Thoracic aorta (tissue), 2 donors: ENCODE data around the gene SRRD. TPM values are rescaled to one million over a fixed set of nuclear protein-coding genes. Genes with fewer than 3 reads are reported as not detected.
A peak's percentile ranks its signal among the peaks of the same experiment; 100 is the strongest.

Experiments used
- ATAC-seq: fragments of 150-250 bp; one replicate; pipeline ENCODE4 v1.8.0; 2017; ENCODE audit warnings: low read depth; ENCODE audit not compliant: insufficient number of reproducible peaks, low FRiP score
- DNase-seq: peaks from one replicate; pipeline ENCODE4 v3.0.0-alpha.2; 2020; ENCODE audit warnings: low spot score
- H3K27ac ChIP-seq, 2 donors: fragments of 200-600 bp; sonication (generic); 1 replicate in 1 of 2; 2 replicates in 1 of 2; pipeline ENCODE4 v1.5.1; 2016; ENCODE audit warnings: mild to moderate bottlenecking in 2 of 2, moderate library complexity in 2 of 2
- H3K27me3 ChIP-seq: fragments of 200-600 bp; sonication (generic); replicated peaks from 2 replicates; pipeline ENCODE4 v1.6.0; 2016; ENCODE audit warnings: mild to moderate bottlenecking; ENCODE audit not compliant: insufficient read depth
- H3K36me3 ChIP-seq: fragments of 200-600 bp; sonication (generic); one replicate; pipeline ENCODE4 v1.5.1; 2016
- H3K4me1 ChIP-seq, 2 donors: fragments of 200-600 bp; sonication (generic); 1 replicate in 1 of 2; 2 replicates in 1 of 2; pipeline versions ENCODE4 v1.5.1 to v1.6.0; 2016; ENCODE audit warnings: low read depth in 2 of 2, mild to moderate bottlenecking in 1 of 2; ENCODE audit not compliant: control insufficient read depth in 1 of 2
- H3K4me3 ChIP-seq: fragments of 200-600 bp; sonication (generic); 2 replicates; pipeline ENCODE4 v1.5.1; 2016; ENCODE audit warnings: mild to moderate bottlenecking
- H3K9me3 ChIP-seq: fragments of 200-600 bp; sonication (generic); 2 replicates; pipeline ENCODE4 v1.5.1; 2016
- total RNA-seq, 2 donors: library from RNA; depleted of rRNA; stranded (reverse); fragments of >200 nt; gene quantifications; one replicate each; pipeline versions ENCODE4 v1.1.0 to v1.2.3, GENCODE V29; 2016
- TF ChIP-seq, protein P1 (sequence below): fragments of 200-600 bp; sonication (generic); IDR thresholded peaks from one replicate; pipeline ENCODE4 v1.5.1; 2019; ENCODE audit warnings: antibody characterized with exemption

SRRD gene
- total RNA-seq, 2 donors from 2014 or later = 8.3 to 31.3 TPM

DNA sequence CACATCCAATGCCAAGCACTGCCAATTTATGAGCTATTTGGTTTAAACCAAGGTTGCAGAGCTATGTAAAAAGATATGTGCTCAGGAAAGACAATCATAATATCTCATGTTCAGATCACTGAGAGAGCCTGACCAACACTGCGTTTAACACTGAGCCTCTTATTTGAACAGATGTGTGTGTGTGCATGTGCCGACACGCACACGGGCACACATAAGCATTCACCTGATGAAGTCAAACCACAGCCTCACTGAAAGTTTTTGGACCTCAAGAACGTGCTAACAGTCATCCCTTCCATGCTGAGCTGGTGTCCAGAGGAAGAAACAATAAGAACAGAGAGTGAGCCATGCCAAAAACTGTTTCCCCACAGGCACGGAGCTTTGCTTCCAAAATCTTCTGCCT, 23.5 kb upstream of the SRRD start:
- no peak for DNase-seq
- no peaks in the 10 kb centered on the region for H3K9me3 ChIP-seq
- TF ChIP-seq, protein P1, sequence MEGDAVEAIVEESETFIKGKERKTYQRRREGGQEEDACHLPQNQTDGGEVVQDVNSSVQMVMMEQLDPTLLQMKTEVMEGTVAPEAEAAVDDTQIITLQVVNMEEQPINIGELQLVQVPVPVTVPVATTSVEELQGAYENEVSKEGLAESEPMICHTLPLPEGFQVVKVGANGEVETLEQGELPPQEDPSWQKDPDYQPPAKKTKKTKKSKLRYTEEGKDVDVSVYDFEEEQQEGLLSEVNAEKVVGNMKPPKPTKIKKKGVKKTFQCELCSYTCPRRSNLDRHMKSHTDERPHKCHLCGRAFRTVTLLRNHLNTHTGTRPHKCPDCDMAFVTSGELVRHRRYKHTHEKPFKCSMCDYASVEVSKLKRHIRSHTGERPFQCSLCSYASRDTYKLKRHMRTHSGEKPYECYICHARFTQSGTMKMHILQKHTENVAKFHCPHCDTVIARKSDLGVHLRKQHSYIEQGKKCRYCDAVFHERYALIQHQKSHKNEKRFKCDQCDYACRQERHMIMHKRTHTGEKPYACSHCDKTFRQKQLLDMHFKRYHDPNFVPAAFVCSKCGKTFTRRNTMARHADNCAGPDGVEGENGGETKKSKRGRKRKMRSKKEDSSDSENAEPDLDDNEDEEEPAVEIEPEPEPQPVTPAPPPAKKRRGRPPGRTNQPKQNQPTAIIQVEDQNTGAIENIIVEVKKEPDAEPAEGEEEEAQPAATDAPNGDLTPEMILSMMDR = no peak
- no peaks in the 10 kb centered on the region for H3K27me3 ChIP-seq
- H3K4me1 ChIP-seq = no peaks in the 10 kb centered on the region
- H3K27ac ChIP-seq = no peak overlapping the region
- ATAC-seq = no peak
- no peak overlapping the region for H3K4me3 ChIP-seq
- H3K36me3 ChIP-seq = peaks cover 35% of the 10 kb centered on the region

DNA sequence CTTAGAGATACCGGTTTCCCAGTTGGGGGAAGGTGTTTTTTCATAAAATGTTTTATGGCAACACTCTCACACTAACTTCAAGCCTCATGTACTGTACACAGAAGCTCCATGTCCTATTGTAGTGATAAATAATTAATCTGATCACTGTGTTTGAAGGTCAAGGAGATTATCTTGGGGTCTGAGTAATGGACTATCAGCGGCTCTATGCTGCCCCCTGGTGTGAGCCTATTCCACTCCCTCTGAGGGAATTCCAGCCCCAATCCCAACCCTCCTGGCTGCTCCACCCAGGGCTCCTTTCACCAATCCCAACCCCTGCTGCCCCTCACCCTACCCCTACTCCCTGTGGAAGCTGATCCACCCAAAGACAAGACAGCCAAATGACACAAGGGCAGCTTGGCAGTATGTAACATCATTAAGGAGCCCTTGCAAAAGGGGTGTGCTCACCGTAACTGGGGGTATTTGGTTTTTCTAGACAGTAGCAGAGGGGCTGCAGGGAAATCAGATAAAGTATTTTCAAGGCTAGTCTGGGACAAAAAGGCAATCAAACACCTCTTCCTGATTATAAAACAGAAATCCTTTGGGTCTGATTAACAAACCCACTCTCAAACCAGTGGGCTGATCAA, 22.4 kb upstream of the SRRD start:
- Histone ChIP-seq H3K4me1 (no peaks in the 10 kb centered on the region), H3K27me3 (no peaks in the 10 kb centered on the region), H3K36me3 (peaks cover 44% of the 10 kb centered on the region), H3K4me3 (no peak overlapping the region), H3K9me3 (no peaks in the 10 kb centered on the region), H3K27ac (no peak overlapping the region)
- no peak for DNase-seq
- ATAC-seq = no peak
- TF ChIP-seq, protein P1 = peak; percentile 61

DNA sequence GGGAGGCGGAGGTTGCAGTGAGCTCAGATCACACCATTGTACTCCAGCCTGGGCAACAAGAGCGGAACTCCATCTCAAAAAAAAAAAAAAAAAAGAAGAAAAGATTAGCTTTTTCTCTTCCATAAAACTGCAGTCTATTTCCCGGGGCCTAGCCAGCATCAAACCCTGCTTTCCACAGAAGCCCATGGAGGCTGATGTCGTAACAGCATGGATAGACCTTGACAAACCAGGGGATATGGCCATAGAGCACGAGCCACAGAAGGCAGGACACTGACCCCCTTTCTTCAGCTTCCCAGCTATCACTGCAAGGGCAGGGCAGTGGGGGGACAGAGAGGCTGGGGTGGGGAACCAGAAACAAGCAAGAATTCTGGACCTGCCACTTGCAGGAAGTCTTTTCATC, 21.6 kb upstream of the SRRD start:
- ATAC-seq (no peak), DNase-seq (no peak)
- H3K27ac ChIP-seq = no peak overlapping the region
- no peaks in the 10 kb centered on the region for H3K27me3 ChIP-seq
- no peak overlapping the region for H3K4me3 ChIP-seq
- H3K4me1 ChIP-seq = no peaks in the 10 kb centered on the region
- H3K36me3 ChIP-seq = peaks cover 48% of the 10 kb centered on the region
- no peaks in the 10 kb centered on the region for H3K9me3 ChIP-seq
- TF ChIP-seq, protein P1 = no peak

DNA sequence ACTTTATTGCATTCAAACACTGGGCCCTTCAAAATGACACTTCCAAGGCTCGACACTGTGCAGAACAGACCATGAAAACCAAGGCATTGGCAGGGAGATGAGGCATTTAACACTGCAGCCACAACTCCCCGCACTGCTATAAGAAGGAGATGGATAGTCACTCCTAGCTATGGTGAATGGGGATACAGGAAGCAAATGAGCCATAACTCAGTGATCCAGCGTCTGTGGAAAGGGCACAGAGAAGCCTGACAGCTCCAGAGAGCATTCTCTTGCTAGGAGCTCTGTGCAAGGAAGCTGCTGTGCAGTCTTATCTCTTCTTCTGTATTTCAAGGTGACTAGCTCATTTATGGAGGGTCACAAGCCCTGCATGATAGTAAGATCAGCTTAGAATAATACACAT, 21.0 kb upstream of the SRRD start:
- Histone ChIP-seq H3K4me3 (no peak overlapping the region), H3K9me3 (no peaks in the 10 kb centered on the region), H3K27ac (no peak overlapping the region), H3K27me3 (no peaks in the 10 kb centered on the region), H3K36me3 (peaks cover 44% of the 10 kb centered on the region), H3K4me1 (no peaks in the 10 kb centered on the region)
- TF ChIP-seq, protein P1 = no peak
- ATAC-seq = no peak
- DNase-seq = no peak

DNA sequence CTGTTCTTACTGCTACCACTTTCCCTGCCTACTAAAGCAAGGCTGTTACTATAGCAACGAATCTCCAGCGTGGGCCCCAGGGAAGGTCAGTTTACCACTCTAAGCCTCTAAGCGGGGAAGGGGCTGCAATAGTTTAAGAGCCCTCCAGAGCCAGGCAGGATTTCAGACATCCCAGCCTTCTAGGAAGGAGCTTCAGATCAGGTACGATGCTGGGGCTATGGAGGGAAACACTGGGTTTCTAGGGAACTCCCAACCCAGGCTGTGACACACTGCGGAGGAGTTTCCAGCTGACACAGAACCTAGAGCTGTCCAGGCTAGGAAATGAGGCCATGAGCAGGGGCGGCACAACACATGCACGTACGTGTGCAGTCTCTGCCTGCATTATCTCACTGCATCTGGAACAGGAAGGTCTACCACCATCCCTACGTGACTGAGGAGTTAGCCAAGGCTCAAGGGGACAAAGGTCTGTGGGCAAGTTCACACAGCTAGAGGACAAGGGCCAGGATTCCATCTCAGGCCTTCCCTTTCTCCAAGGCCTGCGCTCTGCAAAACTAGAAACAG, 20.5 kb upstream of the SRRD start:
- Histone ChIP-seq H3K36me3 (peaks cover 47% of the 10 kb centered on the region), H3K9me3 (no peaks in the 10 kb centered on the region), H3K27ac (no peak overlapping the region), H3K27me3 (no peaks in the 10 kb centered on the region), H3K4me1 (no peaks in the 10 kb centered on the region), H3K4me3 (no peak overlapping the region)
- DNase-seq (no peak), ATAC-seq (no peak)
- TF ChIP-seq, protein P1 = no peak
